Measurements from ENCODE around the gene TBKBP1. TPM values are rescaled to one million over a fixed set of nuclear protein-coding genes. Genes with fewer than 3 reads are reported as not detected.

Gene TBKBP1
- polyA plus RNA-seq, 3 donors, result 0.22 to 7.7 (median 0.45) TPM

DNA sequence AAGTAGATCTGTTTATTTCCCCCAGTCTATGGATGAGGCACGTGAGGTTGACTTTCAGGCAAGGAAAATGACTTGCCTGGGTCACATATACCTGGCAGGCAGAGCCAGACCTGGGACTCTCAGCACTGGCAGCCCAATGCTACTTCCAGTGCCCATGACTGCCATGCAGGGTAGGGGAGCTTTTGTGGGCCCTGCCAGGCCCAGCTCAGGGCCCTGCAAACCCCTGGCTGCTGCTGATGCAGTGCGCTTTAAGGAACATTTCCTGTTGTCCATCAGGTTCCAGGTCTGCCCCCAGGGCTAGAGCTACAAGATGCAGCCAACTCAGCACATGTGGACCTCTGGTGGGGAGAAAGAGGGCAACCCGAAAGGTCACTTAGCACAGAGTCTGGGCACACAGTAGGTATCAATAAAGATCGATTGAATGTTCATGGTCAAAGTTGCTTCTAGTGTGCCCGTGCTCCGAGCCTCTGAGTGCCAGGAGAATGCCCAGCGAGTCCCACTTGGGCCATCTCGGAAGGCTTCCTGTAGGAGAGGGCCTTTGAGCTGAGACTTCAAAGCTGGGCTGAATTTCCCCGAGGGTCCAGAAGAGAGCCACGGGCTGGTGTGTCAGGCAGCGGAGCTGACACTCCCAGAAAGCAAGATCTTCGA is 38.6 kb downstream of the TBKBP1 start:
- peaks cover 18 to 51% of the 10 kb centered on the region in 2 donors for H3K27me3 ChIP-seq (ENCODE audit: control insufficient read depth in 2 of 2, insufficient read depth in 2 of 2, low read length in 2 of 2)
- no peaks in the 10 kb centered on the region for H3K79me2 ChIP-seq (ENCODE audit: insufficient read depth, low read length)
- H3K4me1 ChIP-seq (ENCODE audit: control insufficient read depth in 1 of 2, insufficient read depth in 2 of 2, low read length in 2 of 2), result peaks cover 5 to 13% of the 10 kb centered on the region in 2 donors
- peak overlapping the region in 1 of 7 donors; percentile 31 for H3K27ac Mint-ChIP-seq
- TF ChIP-seq, protein P1, sequence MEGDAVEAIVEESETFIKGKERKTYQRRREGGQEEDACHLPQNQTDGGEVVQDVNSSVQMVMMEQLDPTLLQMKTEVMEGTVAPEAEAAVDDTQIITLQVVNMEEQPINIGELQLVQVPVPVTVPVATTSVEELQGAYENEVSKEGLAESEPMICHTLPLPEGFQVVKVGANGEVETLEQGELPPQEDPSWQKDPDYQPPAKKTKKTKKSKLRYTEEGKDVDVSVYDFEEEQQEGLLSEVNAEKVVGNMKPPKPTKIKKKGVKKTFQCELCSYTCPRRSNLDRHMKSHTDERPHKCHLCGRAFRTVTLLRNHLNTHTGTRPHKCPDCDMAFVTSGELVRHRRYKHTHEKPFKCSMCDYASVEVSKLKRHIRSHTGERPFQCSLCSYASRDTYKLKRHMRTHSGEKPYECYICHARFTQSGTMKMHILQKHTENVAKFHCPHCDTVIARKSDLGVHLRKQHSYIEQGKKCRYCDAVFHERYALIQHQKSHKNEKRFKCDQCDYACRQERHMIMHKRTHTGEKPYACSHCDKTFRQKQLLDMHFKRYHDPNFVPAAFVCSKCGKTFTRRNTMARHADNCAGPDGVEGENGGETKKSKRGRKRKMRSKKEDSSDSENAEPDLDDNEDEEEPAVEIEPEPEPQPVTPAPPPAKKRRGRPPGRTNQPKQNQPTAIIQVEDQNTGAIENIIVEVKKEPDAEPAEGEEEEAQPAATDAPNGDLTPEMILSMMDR (IDR thresholded peaks at IDR 0.05), result no peak
- intact Hi-C loops (cut with micrococcal nuclease), result no loop called here
- H2AFZ ChIP-seq (ENCODE audit: insufficient read depth, low read depth, low read length, poor library complexity, severe bottlenecking), result no peak overlapping the region
- H3K36me3 Mint-ChIP-seq, result peaks cover 2 to 7% of the 10 kb centered on the region in 2 donors
- H3K36me3 ChIP-seq (replicated peaks in 1 of 2; ENCODE audit: control insufficient read depth in 1 of 2, insufficient read depth in 2 of 2, low read length in 2 of 2), result no peaks in the 10 kb centered on the region
- peaks cover 55 to 70% (median 56%) of the 10 kb centered on the region in 3 donors for H3K27me3 Mint-ChIP-seq (ENCODE audit: low read depth in 3 of 3)
- peaks cover 12% of the 10 kb centered on the region for H3K4me1 Mint-ChIP-seq
- peak overlapping the region; percentile 45 to 86 for H3K4me3 Mint-ChIP-seq
- no peak overlapping the region for H3K27ac ChIP-seq (ENCODE audit: low read depth in 1 of 2, low read length in 2 of 2)
- H3K9ac ChIP-seq (ENCODE audit: insufficient read depth, low read length, poor library complexity, severe bottlenecking), result no peak overlapping the region
- H3K4me3 ChIP-seq (replicated peaks in 1 of 3; ENCODE audit: low read depth in 2 of 3, low read length in 3 of 3), result peak overlapping the region in 1 of 3 experiments; percentile 51
- no peaks in the 10 kb centered on the region for H4K20me1 ChIP-seq (ENCODE audit: insufficient read depth, low read length)
- H3K4me2 ChIP-seq (replicated peaks; ENCODE audit: extremely low read depth, low read length, poor library complexity, severe bottlenecking), result peak overlapping the region; percentile 64
- peaks cover 0 to 10% of the 10 kb centered on the region in 2 donors for H3K9me3 ChIP-seq (replicated peaks in 1 of 2; ENCODE audit: control insufficient read depth in 1 of 2, insufficient read depth in 1 of 2, low read length in 2 of 2)
- H3K9me3 Mint-ChIP-seq, result peaks cover 0 to 14% (median 5%) of the 10 kb centered on the region in 7 donors
- 62% methylated on average over 12 of the region's 12 CpGs for WGBS (ENCODE audit: insufficient coverage)
- DNase-seq, result peak in 1 of 3 donors; percentile 1

DNA sequence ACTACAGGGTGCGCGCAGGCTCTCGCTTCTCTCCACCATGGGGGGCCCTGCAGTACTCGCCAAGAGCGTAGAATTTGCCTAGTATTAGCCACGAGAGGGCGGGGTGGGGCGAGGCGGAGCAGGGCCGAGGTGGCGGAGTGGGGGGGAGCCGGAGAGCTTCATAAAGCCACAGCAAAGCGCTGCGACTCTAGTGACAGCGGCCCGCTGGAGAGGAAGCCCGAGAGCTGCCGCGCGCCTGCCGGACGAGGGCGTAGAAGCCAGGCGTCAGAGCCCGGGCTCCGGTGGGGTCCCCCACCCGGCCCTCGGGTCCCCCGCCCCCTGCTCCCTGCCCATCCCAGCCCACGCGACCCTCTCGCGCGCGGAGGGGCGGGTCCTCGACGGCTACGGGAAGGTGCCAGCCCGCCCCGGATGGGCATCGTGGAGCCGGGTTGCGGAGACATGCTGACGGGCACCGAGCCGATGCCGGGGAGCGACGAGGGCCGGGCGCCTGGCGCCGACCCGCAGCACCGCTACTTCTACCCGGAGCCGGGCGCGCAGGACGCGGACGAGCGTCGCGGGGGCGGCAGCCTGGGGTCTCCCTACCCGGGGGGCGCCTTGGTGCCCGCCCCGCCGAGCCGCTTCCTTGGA is 39.2 kb downstream of the TBKBP1 start, which contains the start of gene TBX21:
Gene TBX21 (plus strand): TSS at position 190 of the 627 bp plus-strand sequence. CDS start 219 bp downstream, at position 409.
- peaks cover 5 to 13% of the 10 kb centered on the region in 2 donors for H3K4me1 ChIP-seq (ENCODE audit: control insufficient read depth in 1 of 2, insufficient read depth in 2 of 2, low read length in 2 of 2)
- DNase-seq, result peak; percentile 42 to 64 (median 43)
- H3K27ac ChIP-seq (ENCODE audit: low read depth in 1 of 2, low read length in 2 of 2), result no peak within 1 kb of the TSS
- Mint-ChIP-seq H3K4me3 (peak within 1 kb of the TSS; percentile 74 to 94), H3K4me1 (peaks cover 12% of the 10 kb centered on the region), H3K27ac (peak within 1 kb of the TSS in 2 of 7 donors; percentile 31 to 73), H3K9me3 (peaks cover 0 to 14% (median 5%) of the 10 kb centered on the region in 7 donors), H3K36me3 (peaks cover 2 to 7% of the 10 kb centered on the region in 2 donors), H3K27me3 (ENCODE audit: low read depth in 3 of 3) (peaks cover 56 to 70% (median 56%) of the 10 kb centered on the region in 3 donors)
- H3K4me3 ChIP-seq (replicated peaks in 1 of 3; ENCODE audit: low read depth in 2 of 3, low read length in 3 of 3), result peak within 1 kb of the TSS in 1 of 3 experiments; percentile 51
- intact Hi-C loops (cut with micrococcal nuclease), result no loop called here
- H3K36me3 ChIP-seq (replicated peaks in 1 of 2; ENCODE audit: control insufficient read depth in 1 of 2, insufficient read depth in 2 of 2, low read length in 2 of 2), result no peaks in the 10 kb centered on the region
- 1% methylated on average over 62 of the region's 73 CpGs for WGBS (ENCODE audit: insufficient coverage)
- H3K9ac ChIP-seq (ENCODE audit: insufficient read depth, low read length, poor library complexity, severe bottlenecking), result peak within 1 kb of the TSS; percentile 36
- peak within 1 kb of the TSS; percentile 50 for H2AFZ ChIP-seq (ENCODE audit: insufficient read depth, low read depth, low read length, poor library complexity, severe bottlenecking)
- peaks cover 18 to 51% of the 10 kb centered on the region in 2 donors for H3K27me3 ChIP-seq (ENCODE audit: control insufficient read depth in 2 of 2, insufficient read depth in 2 of 2, low read length in 2 of 2)
- peaks cover 0 to 10% of the 10 kb centered on the region in 2 donors for H3K9me3 ChIP-seq (replicated peaks in 1 of 2; ENCODE audit: control insufficient read depth in 1 of 2, insufficient read depth in 1 of 2, low read length in 2 of 2)
- TF ChIP-seq, protein P1 (IDR thresholded peaks at IDR 0.05), result no peak
- H3K79me2 ChIP-seq (ENCODE audit: insufficient read depth, low read length), result no peaks in the 10 kb centered on the region
- H4K20me1 ChIP-seq (ENCODE audit: insufficient read depth, low read length), result no peaks in the 10 kb centered on the region
- peak within 1 kb of the TSS; percentile 64 for H3K4me2 ChIP-seq (replicated peaks; ENCODE audit: extremely low read depth, low read length, poor library complexity, severe bottlenecking)
